NCI-H748 (cell line): ENCODE results near the gene SIDT1.

Experiments used
- DNase-seq: peaks from one replicate; lab custom pipeline; 2025; ENCODE audit not compliant: unreplicated experiment; lab: John Stamatoyannopoulos, UW

The SIDT1 gene

GRCh38 chr3:113531826-113532697 is at the start of gene SIDT1:
SIDT1 (plus strand) TSS chr3:113532555; CDS start chr3:113533022, 467 bp downstream.
- peak; percentile 47 for DNase-seq

GRCh38 chr3:113485161-113485609 is 47.2 kb upstream of the SIDT1 start:
- no peak for DNase-seq

GRCh38 chr3:113495035-113495434 is 37.3 kb upstream of the SIDT1 start:
- peak; percentile 2 for DNase-seq

GRCh38 chr3:113496924-113497323 is 35.4 kb upstream of the SIDT1 start:
- no peak for DNase-seq

- DNase-seq: no peak
These were observed 33.9 kb upstream of the SIDT1 start for GRCh38 chr3:113498221-113499005.

GRCh38 chr3:113499081-113499480 is 33.3 kb upstream of the SIDT1 start:
- DNase-seq: no peak

GRCh38 chr3:113501597-113501996 is 30.8 kb upstream of the SIDT1 start:
- no peak for DNase-seq

GRCh38 chr3:113505867-113506266 is 26.5 kb upstream of the SIDT1 start:
- no peak for DNase-seq

- DNase-seq: peak; percentile 3
These were observed 24.8 kb upstream of the SIDT1 start for GRCh38 chr3:113507501-113508067.

GRCh38 chr3:113508966-113509365 is 23.4 kb upstream of the SIDT1 start:
- DNase-seq: no peak

- peak; percentile 13 for DNase-seq
These were observed 18.0 kb upstream of the SIDT1 start for GRCh38 chr3:113514265-113514769.

- no peak for DNase-seq
These were observed 16.2 kb upstream of the SIDT1 start for GRCh38 chr3:113516115-113516505.

- DNase-seq: no peak
These were observed 10.4 kb upstream of the SIDT1 start for GRCh38 chr3:113521981-113522380.

GRCh38 chr3:113523241-113523640 is 9.1 kb upstream of the SIDT1 start:
- DNase-seq: no peak

GRCh38 chr3:113532698-113533533 is 561 bp downstream of the SIDT1 start:
- peak; percentile 36 for DNase-seq

- DNase-seq: peak; percentile 42
These were observed 1.2 kb downstream of the SIDT1 start for GRCh38 chr3:113533534-113533892.

- peak; percentile 15 for DNase-seq
These were observed 2.0 kb downstream of the SIDT1 start for GRCh38 chr3:113534365-113534764.

- DNase-seq: no peak
These were observed 3.5 kb downstream of the SIDT1 start for GRCh38 chr3:113535898-113536297.

- no peak for DNase-seq
These were observed 4.3 kb downstream of the SIDT1 start for GRCh38 chr3:113536627-113537101.

- DNase-seq: no peak
These were observed 4.8 kb downstream of the SIDT1 start for GRCh38 chr3:113537155-113537554.
